Fibroblast of the conjunctiva (primary cell): ENCODE data around the gene NOXRED1.
A peak's percentile ranks its signal among the peaks of the same experiment; 100 is the strongest.
"Not testable (repeated sequence)": the region's sequence is repeated elsewhere in the genome, so short reads cannot be mapped to it uniquely, and the experiment has no call there.

Source experiments
- DNase-seq: peaks from one replicate; pipeline ENCODE4 v3.0.0-alpha.2; 2010; ENCODE audit warnings: low read depth

Gene NOXRED1

GRCh38 chr14:77423423-77423822 is at the start of gene NOXRED1:
TSS of gene NOXRED1 (minus strand) at chr14:77423523. CDS start at chr14:77422889, 634 bp downstream.
- DNase-seq = no peak

- DNase-seq = no peak
Observed at GRCh38 chr14:77470224-77470870, 47.0 kb upstream of the NOXRED1 start.

- no peak for DNase-seq
Observed at GRCh38 chr14:77469539-77469938, 46.2 kb upstream of the NOXRED1 start.

GRCh38 chr14:77469067-77469505 is 45.8 kb upstream of the NOXRED1 start:
- no peak for DNase-seq

GRCh38 chr14:77467801-77468200 is 44.5 kb upstream of the NOXRED1 start:
- DNase-seq = no peak

- DNase-seq = peak; percentile 63
Observed at GRCh38 chr14:77459072-77459723, 35.9 kb upstream of the NOXRED1 start.

GRCh38 chr14:77458249-77458950 is 35.1 kb upstream of the NOXRED1 start:
- DNase-seq = no peak

- peak; percentile 99 for DNase-seq
Observed at GRCh38 chr14:77457522-77458248, 34.4 kb upstream of the NOXRED1 start, which contains the start of the genes AHSA1 and VIPAS39. TSS of gene AHSA1 (plus strand) at chr14:77458093. CDS start at chr14:77458190, 97 bp downstream. TSS of gene VIPAS39 (minus strand) at chr14:77457601. CDS start at chr14:77454102, 3,499 bp downstream.

- no peak for DNase-seq
Observed at GRCh38 chr14:77457115-77457521, 33.8 kb upstream of the NOXRED1 start.

GRCh38 chr14:77455966-77456640 is 32.8 kb upstream of the NOXRED1 start:
- DNase-seq = no peak

GRCh38 chr14:77442196-77442595 is 18.9 kb upstream of the NOXRED1 start:
- no peak for DNase-seq

GRCh38 chr14:77439861-77440260 is 16.5 kb upstream of the NOXRED1 start:
- DNase-seq = no peak

GRCh38 chr14:77438596-77438995 is 15.3 kb upstream of the NOXRED1 start:
- no peak for DNase-seq

- DNase-seq = no peak
Observed at GRCh38 chr14:77436042-77436441, 12.7 kb upstream of the NOXRED1 start.

GRCh38 chr14:77426396-77426795 is 3.1 kb upstream of the NOXRED1 start:
- DNase-seq = no peak

- DNase-seq = no peak
Observed at GRCh38 chr14:77424862-77425261, 1.5 kb upstream of the NOXRED1 start.

- no peak for DNase-seq
Observed at GRCh38 chr14:77421201-77421600, 2.1 kb downstream of the NOXRED1 start.

GRCh38 chr14:77416836-77417235 is 6.5 kb downstream of the NOXRED1 start:
- no peak for DNase-seq

GRCh38 chr14:77416098-77416497 is 7.2 kb downstream of the NOXRED1 start:
- not testable (repeated sequence) for DNase-seq

GRCh38 chr14:77415403-77416030 is 7.8 kb downstream of the NOXRED1 start:
- not testable (repeated sequence) for DNase-seq

- DNase-seq = no peak
Observed at GRCh38 chr14:77409131-77409533, 14.2 kb downstream of the NOXRED1 start.
